Activated naive CD4-positive, alpha-beta T cell treated with anti-CD3 and anti-CD28 coated beads for 36 hours (primary cell): ENCODE results near the gene KCNQ1. TPM values are rescaled to one million over a fixed set of nuclear protein-coding genes. Genes with fewer than 3 reads are reported as not detected.

Experiments
- CTCF ChIA-PET: fragments of 350-600 bp; sonication (Branson Sonifier 250); formaldehyde crosslinking; loops from one replicate; lab custom pipeline; 2021; ENCODE audit warnings: antibody characterized with exemption; lab: Charles Lee
- DNase-seq: peaks from one replicate; pipeline ENCODE4 v3.0.0-alpha.2; 2020
- H3K27ac Mint-ChIP-seq: one replicate; pipeline ENCODE4 v1.8.0; 2021; ENCODE audit warnings: mild to moderate bottlenecking, mixed read lengths
- H3K27me3 Mint-ChIP-seq: one replicate; pipeline ENCODE4 v1.8.0; 2021; ENCODE audit warnings: low read depth, mixed read lengths
- H3K36me3 Mint-ChIP-seq: one replicate; pipeline ENCODE4 v1.8.0; 2021; ENCODE audit warnings: low read depth, mixed read lengths
- H3K4me1 Mint-ChIP-seq: one replicate; pipeline ENCODE4 v1.8.0; 2021; ENCODE audit warnings: low read depth, mixed read lengths
- H3K4me3 Mint-ChIP-seq: one replicate; pipeline ENCODE4 v1.8.0; 2021; ENCODE audit warnings: mild to moderate bottlenecking, moderate library complexity, mixed read lengths
- H3K9me3 Mint-ChIP-seq: one replicate; pipeline ENCODE4 v1.8.0; 2021; ENCODE audit warnings: mixed read lengths
- intact Hi-C: fragments of 100-400 bp; cut with micrococcal nuclease; formaldehyde crosslinking; loops from one replicate; pipeline ENCODE4 v1.15.1; 2023
- total RNA-seq, 2 experiments: library from RNA; stranded (reverse); gene quantifications; one replicate each; pipeline ENCODE4 v1.2.3, GENCODE V29; 2021

Gene KCNQ1
- total RNA-seq, 2 experiments from 2014 or later: 10.6 to 10.8 TPM

DNA sequence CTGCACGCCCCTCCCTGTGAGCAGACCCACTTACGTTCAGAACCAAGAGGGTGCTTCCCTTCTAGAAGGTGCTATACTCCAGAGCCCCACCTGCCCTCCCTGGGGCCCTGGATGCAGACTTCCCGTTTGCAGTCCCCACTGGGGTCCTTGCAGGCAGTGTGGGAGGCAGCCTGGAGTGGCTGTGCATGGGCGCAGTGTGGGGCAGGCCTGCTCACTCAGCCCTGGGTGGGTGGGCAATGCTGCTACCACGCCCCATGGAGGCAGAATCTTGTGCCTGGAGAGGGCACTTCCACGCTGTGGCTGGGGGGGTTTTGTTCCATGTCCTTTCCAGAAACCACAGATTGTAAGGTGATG is 138.8 kb downstream of the KCNQ1 start:
- H3K4me1 Mint-ChIP-seq: no peaks in the 10 kb centered on the region
- intact Hi-C loops: no loop called here
- H3K9me3 Mint-ChIP-seq: no peaks in the 10 kb centered on the region
- no peak overlapping the region for H3K27ac Mint-ChIP-seq
- no peak for DNase-seq
- no peak overlapping the region for H3K4me3 Mint-ChIP-seq
- H3K27me3 Mint-ChIP-seq: no peaks in the 10 kb centered on the region
- H3K36me3 Mint-ChIP-seq: no peaks in the 10 kb centered on the region
- CTCF ChIA-PET: no interaction called here

- Mint-ChIP-seq H3K4me3 (no peak overlapping the region), H3K4me1 (no peaks in the 10 kb centered on the region), H3K27ac (no peak overlapping the region), H3K36me3 (no peaks in the 10 kb centered on the region), H3K9me3 (no peaks in the 10 kb centered on the region), H3K27me3 (no peaks in the 10 kb centered on the region)
- DNase-seq: no peak
- CTCF ChIA-PET: no interaction called here
- intact Hi-C loops: no loop called here
Measured at GRCh38 chr11:2584434-2584811, 139.6 kb downstream of the KCNQ1 start.

DNA sequence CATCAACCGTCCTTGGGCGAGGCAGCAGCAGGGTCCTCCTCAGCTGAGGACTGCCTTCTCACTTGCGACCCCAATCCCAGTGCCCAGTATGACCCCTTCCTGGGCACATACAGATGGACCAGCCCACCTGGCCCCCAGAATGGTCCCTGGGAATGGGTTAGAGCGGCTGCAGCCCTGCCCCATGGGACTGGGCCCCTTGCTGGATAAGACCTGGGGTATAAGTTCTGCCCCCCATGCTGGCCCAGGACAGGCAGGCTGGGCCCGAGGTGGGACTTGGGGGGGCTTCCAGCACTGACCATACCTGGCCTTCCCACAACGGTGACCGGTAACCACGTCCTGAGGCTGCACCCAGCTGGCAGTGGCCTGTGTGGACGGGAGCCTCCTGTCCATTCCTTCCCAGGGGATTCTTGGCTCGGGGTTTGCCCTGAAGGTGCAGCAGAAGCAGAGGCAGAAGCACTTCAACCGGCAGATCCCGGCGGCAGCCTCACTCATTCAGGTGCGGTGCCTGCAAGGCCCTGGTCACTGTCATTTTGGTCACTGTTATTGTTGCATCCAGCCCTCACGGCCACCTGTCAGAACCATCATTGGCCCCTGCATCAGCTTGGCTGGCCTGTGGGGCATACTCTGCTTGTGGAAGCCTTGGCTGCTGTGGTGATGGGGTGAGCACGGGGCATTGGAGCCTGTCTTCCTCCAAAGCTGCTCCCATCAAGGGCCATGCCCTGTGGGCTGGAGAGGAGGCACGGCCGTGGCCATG is 140.2 kb downstream of the KCNQ1 start:
- no peak for DNase-seq
- Mint-ChIP-seq H3K27ac (no peak overlapping the region), H3K4me3 (no peak overlapping the region), H3K9me3 (no peaks in the 10 kb centered on the region), H3K36me3 (no peaks in the 10 kb centered on the region), H3K4me1 (no peaks in the 10 kb centered on the region), H3K27me3 (no peaks in the 10 kb centered on the region)
- intact Hi-C loops: no loop called here
- CTCF ChIA-PET: interaction anchor here (0.6 kb wide), 1 partner anchor 143 kb away, joined by 3 read pairs; no protein-coding TSS in a partner anchor

- CTCF ChIA-PET: no interaction called here
- DNase-seq: no peak
- intact Hi-C loops: no loop called here
- peaks cover 2% of the 10 kb centered on the region for H3K36me3 Mint-ChIP-seq
- no peaks in the 10 kb centered on the region for H3K9me3 Mint-ChIP-seq
- H3K27ac Mint-ChIP-seq: no peak overlapping the region
- no peaks in the 10 kb centered on the region for H3K4me1 Mint-ChIP-seq
- H3K4me3 Mint-ChIP-seq: no peak overlapping the region
- H3K27me3 Mint-ChIP-seq: no peaks in the 10 kb centered on the region
Measured at GRCh38 chr11:2585566-2586086, 140.8 kb downstream of the KCNQ1 start.

- Mint-ChIP-seq H3K9me3 (no peaks in the 10 kb centered on the region), H3K4me3 (no peak overlapping the region), H3K27ac (no peak overlapping the region), H3K27me3 (no peaks in the 10 kb centered on the region), H3K36me3 (peaks cover 6% of the 10 kb centered on the region), H3K4me1 (no peaks in the 10 kb centered on the region)
- CTCF ChIA-PET: no interaction called here
- DNase-seq: no peak
- intact Hi-C loops: no loop called here
Measured at GRCh38 chr11:2586087-2586792, 141.4 kb downstream of the KCNQ1 start.

GRCh38 chr11:2586793-2587131 is 142.0 kb downstream of the KCNQ1 start:
- no peaks in the 10 kb centered on the region for H3K27me3 Mint-ChIP-seq
- no peak overlapping the region for H3K27ac Mint-ChIP-seq
- intact Hi-C loops: no loop called here
- CTCF ChIA-PET: no interaction called here
- peaks cover 6% of the 10 kb centered on the region for H3K36me3 Mint-ChIP-seq
- no peak overlapping the region for H3K4me3 Mint-ChIP-seq
- H3K4me1 Mint-ChIP-seq: no peaks in the 10 kb centered on the region
- DNase-seq: no peak
- H3K9me3 Mint-ChIP-seq: no peaks in the 10 kb centered on the region

DNA sequence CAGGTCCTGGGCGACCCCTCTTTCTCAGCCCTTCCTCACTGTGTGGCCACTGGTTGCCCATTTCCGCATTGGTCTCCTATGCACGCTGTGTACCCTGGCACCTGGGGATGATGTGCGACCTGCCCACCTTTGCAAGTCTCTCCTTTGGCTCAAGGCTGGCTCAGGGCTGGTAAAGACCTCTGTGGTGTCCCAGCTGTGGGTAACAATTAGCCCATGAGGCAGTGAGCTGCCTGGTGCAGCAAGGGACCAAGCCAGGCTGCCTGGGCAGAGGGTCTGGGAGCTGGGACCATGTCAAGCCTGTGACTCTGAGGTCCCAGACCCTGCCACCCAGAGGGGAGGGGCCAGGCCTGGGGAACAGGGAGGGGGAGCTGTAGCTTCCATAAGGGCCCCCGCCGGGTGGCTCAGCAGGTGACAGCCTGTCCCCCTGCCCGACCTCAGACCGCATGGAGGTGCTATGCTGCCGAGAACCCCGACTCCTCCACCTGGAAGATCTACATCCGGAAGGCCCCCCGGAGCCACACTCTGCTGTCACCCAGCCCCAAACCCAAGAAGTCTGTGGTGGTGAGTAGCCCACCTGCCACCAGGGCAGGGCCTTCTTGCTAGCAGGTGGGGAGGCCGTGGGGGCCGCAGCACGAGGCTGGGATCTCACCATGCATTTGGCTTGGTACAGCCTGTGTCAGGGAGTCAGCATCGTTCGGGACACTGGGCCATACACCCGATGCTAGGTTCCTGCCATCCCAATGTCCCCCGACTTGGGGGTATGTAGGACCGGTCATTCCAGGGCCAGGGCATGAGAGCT is 142.5 kb downstream of the KCNQ1 start:
- H3K27ac Mint-ChIP-seq: no peak overlapping the region
- intact Hi-C loops: no loop called here
- DNase-seq: no peak
- H3K4me1 Mint-ChIP-seq: no peaks in the 10 kb centered on the region
- CTCF ChIA-PET: no interaction called here
- H3K9me3 Mint-ChIP-seq: no peaks in the 10 kb centered on the region
- H3K27me3 Mint-ChIP-seq: no peaks in the 10 kb centered on the region
- H3K4me3 Mint-ChIP-seq: no peak overlapping the region
- H3K36me3 Mint-ChIP-seq: peaks cover 8% of the 10 kb centered on the region

DNA sequence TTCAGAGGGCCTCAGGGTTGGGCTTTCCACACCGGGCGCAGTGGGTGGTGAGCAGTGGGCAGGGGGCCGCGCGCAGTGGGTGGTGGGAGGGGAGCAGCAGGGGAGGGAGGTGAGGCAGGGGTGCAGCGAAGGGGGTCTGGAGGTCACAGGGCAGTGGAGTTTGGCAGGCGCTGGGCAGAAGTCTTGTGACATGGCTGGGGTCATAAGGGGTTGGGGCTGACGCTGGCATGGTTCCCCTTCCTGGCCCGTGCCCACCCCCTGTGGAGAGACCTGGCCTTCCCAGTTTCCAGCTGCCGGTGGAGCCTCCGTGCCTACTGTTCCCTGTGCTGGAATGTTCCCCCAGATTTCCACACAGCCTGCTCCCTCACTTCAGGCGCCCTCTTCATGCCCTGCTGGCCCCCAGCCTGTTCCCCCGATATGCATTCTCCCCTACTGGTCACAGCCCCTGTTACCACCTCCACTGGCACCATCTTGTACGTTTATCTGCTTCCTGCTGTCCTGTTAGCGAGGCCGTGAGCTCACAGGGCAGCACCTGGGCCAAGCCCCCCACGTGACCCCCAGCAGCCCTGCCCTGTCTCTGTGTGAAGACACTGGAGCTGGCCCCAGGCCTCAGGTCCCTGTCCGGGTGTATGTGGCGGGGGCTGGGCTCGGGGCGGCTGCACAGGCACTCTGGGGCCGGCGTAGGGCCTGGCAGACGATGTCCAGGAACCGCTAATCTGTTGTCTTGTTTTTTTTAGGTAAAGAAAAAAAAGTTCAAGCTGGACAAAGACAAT is 143.4 kb downstream of the KCNQ1 start:
- Mint-ChIP-seq H3K4me3 (no peak overlapping the region), H3K27me3 (no peaks in the 10 kb centered on the region), H3K27ac (no peak overlapping the region), H3K4me1 (no peaks in the 10 kb centered on the region), H3K9me3 (no peaks in the 10 kb centered on the region), H3K36me3 (peaks cover 11% of the 10 kb centered on the region)
- intact Hi-C loops: no loop called here
- CTCF ChIA-PET: no interaction called here
- no peak for DNase-seq

GRCh38 chr11:2588809-2589537 is 144.2 kb downstream of the KCNQ1 start:
- H3K36me3 Mint-ChIP-seq: peaks cover 18% of the 10 kb centered on the region
- H3K27me3 Mint-ChIP-seq: no peaks in the 10 kb centered on the region
- CTCF ChIA-PET: interaction anchor here (0.9 kb wide), 1 partner anchor 289 kb away, joined by 3 read pairs; no protein-coding TSS in a partner anchor
- no peaks in the 10 kb centered on the region for H3K4me1 Mint-ChIP-seq
- peaks cover under 1% of the 10 kb centered on the region for H3K9me3 Mint-ChIP-seq
- no peak overlapping the region for H3K4me3 Mint-ChIP-seq
- H3K27ac Mint-ChIP-seq: no peak overlapping the region
- intact Hi-C loops: no loop called here
- DNase-seq: no peak

DNA sequence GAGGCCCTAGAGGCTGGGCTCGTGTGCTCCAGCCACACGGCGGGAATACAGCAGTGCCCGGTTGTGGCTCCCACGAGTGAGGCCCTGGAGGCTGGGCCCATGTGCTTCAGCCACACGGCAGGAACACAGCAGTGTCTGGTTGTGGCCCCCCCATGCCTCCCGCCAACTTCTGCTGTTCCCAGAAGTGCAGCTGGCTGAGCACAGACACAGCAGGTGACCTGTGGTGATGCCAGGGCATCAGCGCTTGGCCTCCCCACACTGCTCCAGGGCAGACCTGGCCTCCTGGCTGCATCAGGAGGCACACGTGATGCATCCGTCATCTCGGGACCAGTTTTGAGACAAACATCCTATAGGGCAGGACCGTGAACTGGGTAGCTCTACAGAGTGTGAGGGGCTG is 144.7 kb downstream of the KCNQ1 start:
- Mint-ChIP-seq H3K36me3 (peaks cover 24% of the 10 kb centered on the region), H3K9me3 (peaks cover 7% of the 10 kb centered on the region), H3K4me1 (no peaks in the 10 kb centered on the region), H3K27ac (no peak overlapping the region), H3K4me3 (no peak overlapping the region), H3K27me3 (no peaks in the 10 kb centered on the region)
- no peak for DNase-seq
- intact Hi-C loops: no loop called here
- CTCF ChIA-PET: interaction anchor here (0.9 kb wide), 1 partner anchor 288 kb away, joined by 3 read pairs; no protein-coding TSS in a partner anchor

GRCh38 chr11:2590131-2590964 is 145.5 kb downstream of the KCNQ1 start:
- Mint-ChIP-seq H3K9me3 (peaks cover 7% of the 10 kb centered on the region), H3K4me3 (no peak overlapping the region), H3K36me3 (peaks cover 27% of the 10 kb centered on the region), H3K4me1 (no peaks in the 10 kb centered on the region), H3K27ac (no peak overlapping the region), H3K27me3 (no peaks in the 10 kb centered on the region)
- no peak for DNase-seq
- CTCF ChIA-PET: no interaction called here
- intact Hi-C loops: no loop called here
